HEK293 (cell line): ENCODE measurements around the gene PILRA.

ENCODE experiments used
- ATF2 ChIP-seq: fragments of 450-650 bp; formaldehyde crosslinking; IDR thresholded peaks from 2 replicates; pipeline ENCODE4 v1.5.1; 2016; ENCODE audit warnings: missing biosample characterization, missing genetic modification characterization, low read depth
- EGR2 ChIP-seq: fragments of 450-650 bp; formaldehyde crosslinking; IDR thresholded peaks from 2 replicates; pipeline ENCODE4 v1.5.1; 2016; ENCODE audit warnings: low read depth, missing biosample characterization, missing genetic modification characterization
- FEZF1 ChIP-seq: fragments of 450-650 bp; formaldehyde crosslinking; IDR thresholded peaks from 2 replicates; pipeline ENCODE4 v1.5.1; 2016; ENCODE audit warnings: missing biosample characterization, missing genetic modification characterization
- GLI4 ChIP-seq: fragments of 450-650 bp; formaldehyde crosslinking; IDR thresholded peaks from 2 replicates; pipeline ENCODE4 v1.5.1; 2016; ENCODE audit warnings: missing biosample characterization, missing genetic modification characterization
- HOXA7 ChIP-seq: sonication (generic); formaldehyde crosslinking; IDR thresholded peaks from 2 replicates; pipeline ENCODE4 v1.8.1; 2022; ENCODE audit warnings: missing genetic modification reagents, borderline replicate concordance
- KLF1 ChIP-seq: fragments of 450-650 bp; formaldehyde crosslinking; IDR thresholded peaks from 2 replicates; pipeline ENCODE4 v1.5.1; 2016; ENCODE audit warnings: missing biosample characterization, missing genetic modification characterization
- WT1 ChIP-seq: fragments of 450-650 bp; formaldehyde crosslinking; IDR thresholded peaks from 2 replicates; pipeline ENCODE4 v1.5.1; 2016; ENCODE audit warnings: missing biosample characterization, missing genetic modification characterization
- ZEB2 ChIP-seq: fragments of 450-650 bp; formaldehyde crosslinking; IDR thresholded peaks from 2 replicates; pipeline ENCODE4 v1.5.1; 2016; ENCODE audit warnings: missing biosample characterization, missing genetic modification characterization
- ZFP69B ChIP-seq: fragments of 450-650 bp; formaldehyde crosslinking; IDR thresholded peaks from 2 replicates; pipeline ENCODE4 v1.5.1; 2016; ENCODE audit warnings: missing biosample characterization, missing genetic modification characterization
- ZNF157 ChIP-seq: fragments of 450-650 bp; formaldehyde crosslinking; IDR thresholded peaks from 2 replicates; pipeline ENCODE4 v1.5.1; 2016; ENCODE audit warnings: missing biosample characterization, missing genetic modification characterization
- ZNF16 ChIP-seq: fragments of 450-650 bp; formaldehyde crosslinking; IDR thresholded peaks from 2 replicates; pipeline ENCODE4 v1.5.1; 2016; ENCODE audit warnings: low read depth, missing biosample characterization, missing genetic modification characterization
- ZNF169 ChIP-seq: fragments of 450-650 bp; formaldehyde crosslinking; IDR thresholded peaks from 2 replicates; pipeline ENCODE4 v1.5.1; 2016; ENCODE audit warnings: missing biosample characterization, missing genetic modification characterization
- ZNF211 ChIP-seq: fragments of 450-650 bp; formaldehyde crosslinking; IDR thresholded peaks from 2 replicates; pipeline ENCODE4 v1.5.1; 2016; ENCODE audit warnings: low read depth, missing biosample characterization, missing genetic modification characterization
- ZNF280D ChIP-seq: fragments of 450-650 bp; formaldehyde crosslinking; IDR thresholded peaks from 2 replicates; pipeline ENCODE4 v1.5.1; 2016; ENCODE audit warnings: missing biosample characterization, missing genetic modification characterization
- ZNF292 ChIP-seq: fragments of 450-650 bp; formaldehyde crosslinking; IDR thresholded peaks from 2 replicates; pipeline ENCODE4 v1.5.1; 2016; ENCODE audit warnings: low read depth, missing biosample characterization, missing genetic modification characterization, borderline replicate concordance
- ZNF391 ChIP-seq: fragments of 450-650 bp; formaldehyde crosslinking; IDR thresholded peaks from 2 replicates; pipeline ENCODE4 v1.5.1; 2016; ENCODE audit warnings: low read depth, missing biosample characterization, missing genetic modification characterization, borderline replicate concordance
- ZNF416 ChIP-seq: fragments of 450-650 bp; formaldehyde crosslinking; IDR thresholded peaks from 2 replicates; pipeline ENCODE4 v1.5.1; 2016; ENCODE audit warnings: missing biosample characterization, missing genetic modification characterization
- ZNF426 ChIP-seq: fragments of 450-650 bp; formaldehyde crosslinking; IDR thresholded peaks from 2 replicates; pipeline ENCODE4 v1.5.1; 2017; ENCODE audit warnings: missing biosample characterization, missing genetic modification characterization, mild to moderate bottlenecking, inconsistent platforms, moderate library complexity
- ZNF433 ChIP-seq: fragments of 450-650 bp; formaldehyde crosslinking; IDR thresholded peaks from 2 replicates; pipeline ENCODE4 v1.5.1; 2016; ENCODE audit warnings: missing biosample characterization, missing genetic modification characterization, low read depth
- ZNF501 ChIP-seq: fragments of 450-650 bp; formaldehyde crosslinking; IDR thresholded peaks from 2 replicates; pipeline ENCODE4 v1.5.1; 2016; ENCODE audit warnings: missing biosample characterization, missing genetic modification characterization
- ZNF514 ChIP-seq: fragments of 450-650 bp; formaldehyde crosslinking; IDR thresholded peaks from 2 replicates; pipeline ENCODE4 v1.5.1; 2016; ENCODE audit warnings: missing biosample characterization, missing genetic modification characterization
- ZNF561 ChIP-seq: fragments of 450-650 bp; IDR thresholded peaks from 2 replicates; pipeline ENCODE4 v1.5.1; 2018; ENCODE audit warnings: missing biosample characterization, missing genetic modification characterization, borderline replicate concordance
- ZNF670 ChIP-seq: fragments of 450-650 bp; formaldehyde crosslinking; IDR thresholded peaks from 2 replicates; pipeline ENCODE4 v1.5.1; 2016; ENCODE audit warnings: missing biosample characterization, missing genetic modification characterization, low read depth
- ZNF701 ChIP-seq: fragments of 450-650 bp; formaldehyde crosslinking; IDR thresholded peaks from 2 replicates; pipeline ENCODE4 v1.5.1; 2016; ENCODE audit warnings: missing biosample characterization, missing genetic modification characterization
- ZNF707 ChIP-seq: fragments of 450-650 bp; formaldehyde crosslinking; IDR thresholded peaks from 2 replicates; pipeline ENCODE4 v1.5.1; 2016; ENCODE audit warnings: missing biosample characterization, missing genetic modification characterization
- ZNF843 ChIP-seq: fragments of 450-650 bp; formaldehyde crosslinking; IDR thresholded peaks from 2 replicates; pipeline ENCODE4 v1.5.1; 2016; ENCODE audit warnings: missing biosample characterization, missing genetic modification characterization
- TF ChIP-seq, protein P1 (sequence below): fragments of 450-650 bp; formaldehyde crosslinking; IDR thresholded peaks from 2 replicates; pipeline ENCODE4 v1.5.1; 2017; ENCODE audit warnings: missing biosample characterization, missing genetic modification characterization
- TF ChIP-seq, protein P2 (sequence below): fragments of 450-650 bp; formaldehyde crosslinking; IDR thresholded peaks from 2 replicates; pipeline ENCODE4 v1.5.1; 2017; ENCODE audit warnings: missing biosample characterization, missing genetic modification characterization
- TF ChIP-seq, protein P3 (sequence below): fragments of 450-650 bp; formaldehyde crosslinking; IDR thresholded peaks from 2 replicates; pipeline ENCODE4 v1.5.1; 2016; ENCODE audit warnings: missing biosample characterization, missing genetic modification characterization
- TF ChIP-seq, protein P4 (sequence below): fragments of 450-650 bp; formaldehyde crosslinking; IDR thresholded peaks from 2 replicates; pipeline ENCODE4 v1.5.1; 2016; ENCODE audit warnings: missing biosample characterization, missing genetic modification characterization

Gene PILRA

GRCh38 chr7:100428967-100429636, 55.8 kb downstream of the PILRA start (continued):
- peak; percentile 76 for TF ChIP-seq ZFP69B (tag by site-specific recombination)
- TF ChIP-seq ZNF433 (tag by site-specific recombination) = no peak
- TF ChIP-seq ZNF16 = no peak
- no peak for TF ChIP-seq ZNF211 (tag by site-specific recombination)
- no peak for TF ChIP-seq ZNF169 (tag by site-specific recombination)
- TF ChIP-seq ZEB2 (tag by site-specific recombination) = peak; percentile 3; the same call in 1 of the 2 replicates
- TF ChIP-seq ZNF670 (tag by site-specific recombination) = no peak
- TF ChIP-seq, protein P1, sequence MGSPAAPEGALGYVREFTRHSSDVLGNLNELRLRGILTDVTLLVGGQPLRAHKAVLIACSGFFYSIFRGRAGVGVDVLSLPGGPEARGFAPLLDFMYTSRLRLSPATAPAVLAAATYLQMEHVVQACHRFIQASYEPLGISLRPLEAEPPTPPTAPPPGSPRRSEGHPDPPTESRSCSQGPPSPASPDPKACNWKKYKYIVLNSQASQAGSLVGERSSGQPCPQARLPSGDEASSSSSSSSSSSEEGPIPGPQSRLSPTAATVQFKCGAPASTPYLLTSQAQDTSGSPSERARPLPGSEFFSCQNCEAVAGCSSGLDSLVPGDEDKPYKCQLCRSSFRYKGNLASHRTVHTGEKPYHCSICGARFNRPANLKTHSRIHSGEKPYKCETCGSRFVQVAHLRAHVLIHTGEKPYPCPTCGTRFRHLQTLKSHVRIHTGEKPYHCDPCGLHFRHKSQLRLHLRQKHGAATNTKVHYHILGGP (tag by site-specific recombination) = no peak
- TF ChIP-seq FEZF1 = no peak
- no peak for TF ChIP-seq ZNF416 (tag by site-specific recombination)
- TF ChIP-seq ZNF157 (tag by site-specific recombination) = no peak
- peak; percentile 75 for TF ChIP-seq ATF2
- TF ChIP-seq, protein P2, sequence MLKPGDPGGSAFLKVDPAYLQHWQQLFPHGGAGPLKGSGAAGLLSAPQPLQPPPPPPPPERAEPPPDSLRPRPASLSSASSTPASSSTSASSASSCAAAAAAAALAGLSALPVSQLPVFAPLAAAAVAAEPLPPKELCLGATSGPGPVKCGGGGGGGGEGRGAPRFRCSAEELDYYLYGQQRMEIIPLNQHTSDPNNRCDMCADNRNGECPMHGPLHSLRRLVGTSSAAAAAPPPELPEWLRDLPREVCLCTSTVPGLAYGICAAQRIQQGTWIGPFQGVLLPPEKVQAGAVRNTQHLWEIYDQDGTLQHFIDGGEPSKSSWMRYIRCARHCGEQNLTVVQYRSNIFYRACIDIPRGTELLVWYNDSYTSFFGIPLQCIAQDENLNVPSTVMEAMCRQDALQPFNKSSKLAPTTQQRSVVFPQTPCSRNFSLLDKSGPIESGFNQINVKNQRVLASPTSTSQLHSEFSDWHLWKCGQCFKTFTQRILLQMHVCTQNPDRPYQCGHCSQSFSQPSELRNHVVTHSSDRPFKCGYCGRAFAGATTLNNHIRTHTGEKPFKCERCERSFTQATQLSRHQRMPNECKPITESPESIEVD (tag by site-specific recombination) = no peak
- TF ChIP-seq, protein P3, sequence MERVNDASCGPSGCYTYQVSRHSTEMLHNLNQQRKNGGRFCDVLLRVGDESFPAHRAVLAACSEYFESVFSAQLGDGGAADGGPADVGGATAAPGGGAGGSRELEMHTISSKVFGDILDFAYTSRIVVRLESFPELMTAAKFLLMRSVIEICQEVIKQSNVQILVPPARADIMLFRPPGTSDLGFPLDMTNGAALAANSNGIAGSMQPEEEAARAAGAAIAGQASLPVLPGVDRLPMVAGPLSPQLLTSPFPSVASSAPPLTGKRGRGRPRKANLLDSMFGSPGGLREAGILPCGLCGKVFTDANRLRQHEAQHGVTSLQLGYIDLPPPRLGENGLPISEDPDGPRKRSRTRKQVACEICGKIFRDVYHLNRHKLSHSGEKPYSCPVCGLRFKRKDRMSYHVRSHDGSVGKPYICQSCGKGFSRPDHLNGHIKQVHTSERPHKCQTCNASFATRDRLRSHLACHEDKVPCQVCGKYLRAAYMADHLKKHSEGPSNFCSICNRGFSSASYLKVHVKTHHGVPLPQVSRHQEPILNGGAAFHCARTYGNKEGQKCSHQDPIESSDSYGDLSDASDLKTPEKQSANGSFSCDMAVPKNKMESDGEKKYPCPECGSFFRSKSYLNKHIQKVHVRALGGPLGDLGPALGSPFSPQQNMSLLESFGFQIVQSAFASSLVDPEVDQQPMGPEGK = peak; percentile 98
- TF ChIP-seq ZNF514 = no peak
- no peak for TF ChIP-seq ZNF843 (tag by site-specific recombination)
- peak; percentile 74 for TF ChIP-seq KLF1 (tag by site-specific recombination)
- peak; percentile 98 for TF ChIP-seq ZNF391 (tag by site-specific recombination)
- TF ChIP-seq, protein P4, sequence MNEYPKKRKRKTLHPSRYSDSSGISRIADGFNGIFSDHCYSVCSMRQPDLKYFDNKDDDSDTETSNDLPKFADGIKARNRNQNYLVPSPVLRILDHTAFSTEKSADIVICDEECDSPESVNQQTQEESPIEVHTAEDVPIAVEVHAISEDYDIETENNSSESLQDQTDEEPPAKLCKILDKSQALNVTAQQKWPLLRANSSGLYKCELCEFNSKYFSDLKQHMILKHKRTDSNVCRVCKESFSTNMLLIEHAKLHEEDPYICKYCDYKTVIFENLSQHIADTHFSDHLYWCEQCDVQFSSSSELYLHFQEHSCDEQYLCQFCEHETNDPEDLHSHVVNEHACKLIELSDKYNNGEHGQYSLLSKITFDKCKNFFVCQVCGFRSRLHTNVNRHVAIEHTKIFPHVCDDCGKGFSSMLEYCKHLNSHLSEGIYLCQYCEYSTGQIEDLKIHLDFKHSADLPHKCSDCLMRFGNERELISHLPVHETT = peak; percentile 75; the same call in 1 of the 2 replicates
- no peak for TF ChIP-seq HOXA7 (CRISPR knock-in tag)
- TF ChIP-seq ZNF426 (tag by site-specific recombination) = no peak
- TF ChIP-seq EGR2 = peak; percentile 93
- TF ChIP-seq WT1 = peak; percentile 34
- TF ChIP-seq ZNF707 = no peak
- TF ChIP-seq ZNF280D (tag by site-specific recombination) = 0 out of 2 replicates have a peak, but pooled peaks have one; percentile 36
- TF ChIP-seq GLI4 (tag by site-specific recombination) = peak; percentile 84
- peak; percentile 11; the same call in 1 of the 2 replicates for TF ChIP-seq ZNF501 (tag by site-specific recombination)
- TF ChIP-seq ZNF292 (tag by site-specific recombination) = no peak
- TF ChIP-seq ZNF561 (tag by site-specific recombination) = peak; percentile 54; the same call in 1 of the 2 replicates
- TF ChIP-seq ZNF701 = no peak
